Right lobe of liver (tissue), 4 donors: ENCODE measurements around the gene ALDOC.

Source experiments
- CTCF ChIP-seq, 4 donors: fragments of 200-600 bp in 3 of 4; fragments of 450-650 bp in 1 of 4; IDR thresholded peaks; one replicate each; pipeline versions ENCODE4 v1.5.1 to v1.8.0; 2016 to 2022; ENCODE audit warnings: antibody characterized with exemption in 4 of 4, mild to moderate bottlenecking in 2 of 4
- POLR2A ChIP-seq: fragments of 450-650 bp; IDR thresholded peaks from one replicate; pipeline ENCODE4 v1.6.1; 2017; ENCODE audit warnings: antibody characterized with exemption, mild to moderate bottlenecking
- donor health status: DM: no; HTN: no; CAD: no.
- donor health status: DM: no; HTN: no; CAD: no.
- donor health status: DM: no; HTN: yes; CAD: no.

- TF ChIP-seq CTCF (IDR thresholded peaks at IDR 0.05) (no peak), POLR2A (no peak)
These were observed 5.9 kb downstream of the ALDOC start for GRCh38 chr17:28570716-28571360.
